K562 (cell line): Measurements from ENCODE around the gene EMC8. TPM values are rescaled to one million over a fixed set of nuclear protein-coding genes. Genes with fewer than 3 reads are reported as not detected.
A peak's percentile ranks its signal among the peaks of the same experiment; 100 is the strongest.

Experiments used
- ATAC-seq: fragments of 200-7000 bp; cut with Tn5 transposase; 3 replicates; pipeline ENCODE4 v1.9.1; 2020; ENCODE audit warnings: moderate library complexity
- BruUV-seq: library from RNA; stranded (reverse); fragments of 400-500 nt; replicated peaks from 2 replicates; lab custom pipeline; 2021; lab: Mats Ljungman, UMichigan
- CTCF ChIA-PET: fragments of 300-600 bp; formaldehyde crosslinking; extraction: SDS; loops from one replicate; lab custom pipeline; 2021; ENCODE audit warnings: low intra/inter-chr PET ratio; lab: Yijun Ruan, JAX
- POLR2A ChIA-PET: fragments of 300-600, 350-650 bp; sonication (Branson Sonifier 250); formaldehyde crosslinking; extraction: SDS; loops from one replicate; lab custom pipeline; 2021; ENCODE audit warnings: antibody characterized with exemption, inconsistent platforms; lab: Yijun Ruan, JAX
- DNase-seq, 4 experiments: peaks; one replicate each; pipeline versions ENCODE4 v3.0.0 to v3.0.0-alpha.2; 2011 to 2018; ENCODE audit warnings: low spot score in 3 of 4, mixed read lengths in 3 of 4; ENCODE audit errors: extremely low read depth in 1 of 4
- FAIRE-seq: peaks from 2 replicates; lab custom pipeline; 2011; peaks lifted over from hg19 to GRCh38; lab: Jason Lieb, UNC
- H2AFZ ChIP-seq: 2 replicates; pipeline ENCODE4 v1.6.0; 2011; ENCODE audit warnings: low read depth, low read length, control low read depth, inconsistent platforms
- H3K27ac ChIP-seq: fragments of 200-600 bp; 3 replicates; pipeline ENCODE4 v1.8.0; 2011; ENCODE audit warnings: low read depth, mild to moderate bottlenecking, control low read depth, inconsistent platforms, low read length, moderate library complexity, mixed read lengths; ENCODE audit errors: extremely low read depth
- H3K27me3 ChIP-seq, 2 experiments: fragments of 300-600 bp in 1 of 2; 2 replicates in 1 of 2; 3 replicates in 1 of 2; pipeline versions ENCODE4 v1.6.0 to v1.8.0; 2011; ENCODE audit warnings: inconsistent platforms in 2 of 2, low read length in 2 of 2, mild to moderate bottlenecking in 1 of 2, mixed read lengths in 1 of 2, moderate library complexity in 1 of 2; ENCODE audit not compliant: control insufficient read depth in 2 of 2, insufficient read depth in 2 of 2
- H3K36me3 ChIP-seq: fragments of 300-600 bp; 3 replicates; pipeline ENCODE4 v1.8.0; 2011; ENCODE audit warnings: mild to moderate bottlenecking, low read length, inconsistent platforms; ENCODE audit not compliant: control insufficient read depth, insufficient read depth
- H3K4me1 ChIP-seq, 2 experiments: fragments of 200-600 bp in 1 of 2; replicated peaks in 1 of 2; 2 replicates in 1 of 2; 3 replicates in 1 of 2; pipeline versions ENCODE4 v1.5.1 to v1.8.0; 2011; ENCODE audit warnings: inconsistent platforms in 2 of 2, low read length in 2 of 2, mild to moderate bottlenecking in 1 of 2, mixed read lengths in 1 of 2, moderate library complexity in 1 of 2; ENCODE audit not compliant: control insufficient read depth in 2 of 2, insufficient read depth in 2 of 2
- H3K4me2 ChIP-seq: 2 replicates; pipeline ENCODE4 v1.6.1; 2011; ENCODE audit warnings: low read length, control low read depth, inconsistent platforms, mixed read lengths; ENCODE audit not compliant: insufficient read depth
- H3K4me3 ChIP-seq: fragments of 200-600 bp; sonication (generic), shearing (Covaris generic); 2 replicates; pipeline ENCODE4 v1.5.1; 2016; ENCODE audit warnings: control low read depth, inconsistent platforms
- H3K79me2 ChIP-seq: fragments of 200-600 bp; 3 replicates; pipeline ENCODE4 v1.8.0; 2011; ENCODE audit warnings: low read length, inconsistent platforms; ENCODE audit not compliant: control insufficient read depth, insufficient read depth
- H3K9ac ChIP-seq, 2 experiments: 2 replicates each; pipeline versions ENCODE4 v1.6.0 to v1.6.1; 2011; ENCODE audit warnings: low read depth in 2 of 2, low read length in 2 of 2, control low read depth in 1 of 2, inconsistent platforms in 1 of 2, mild to moderate bottlenecking in 1 of 2, mixed read lengths in 1 of 2; ENCODE audit not compliant: insufficient read depth in 1 of 2
- H3K9me1 ChIP-seq: one replicate; pipeline ENCODE4 v1.6.0; 2011; ENCODE audit warnings: inconsistent platforms, mild to moderate bottlenecking, low read length, moderate library complexity; ENCODE audit not compliant: control insufficient read depth, insufficient read depth
- H3K9me3 ChIP-seq: replicated peaks from 2 replicates; pipeline ENCODE4 v1.5.1; 2011; ENCODE audit warnings: low read depth, low read length, inconsistent platforms; ENCODE audit not compliant: control insufficient read depth, insufficient read depth
- H4K20me1 ChIP-seq: replicated peaks from 2 replicates; pipeline ENCODE4 v1.6.1; 2011; ENCODE audit warnings: low read length, inconsistent platforms, mixed read lengths; ENCODE audit not compliant: control insufficient read depth, insufficient read depth
- HDAC6 ChIP-seq: IDR thresholded peaks from 2 replicates; pipeline ENCODE4 v1.6.1; 2012; ENCODE audit warnings: low read depth, mild to moderate bottlenecking, control low read depth, inconsistent platforms, low read length, moderate library complexity
- HINFP ChIP-seq: fragments of 450-650 bp; conservative IDR thresholded peaks from 2 replicates; pipeline ENCODE4 v1.6.1; 2016; ENCODE audit warnings: missing genetic modification characterization, low read depth, mild to moderate bottlenecking, control low read depth, missing compliant biosample characterization
- HMGN3 ChIP-seq: IDR thresholded peaks from 2 replicates; pipeline ENCODE4 v1.6.1; 2011; ENCODE audit warnings: borderline replicate concordance, low read depth, mild to moderate bottlenecking, mixed read lengths, low read length; ENCODE audit not compliant: insufficient read length; ENCODE audit errors: extremely low read depth
- IRF9 ChIP-seq: fragments of 450-650 bp; IDR thresholded peaks from 2 replicates; pipeline ENCODE4 v1.6.1; 2016; ENCODE audit warnings: missing biosample characterization, missing genetic modification characterization
- JUN ChIP-seq, 2 experiments: sonication (generic) in 1 of 2; formaldehyde crosslinking in 1 of 2; IDR thresholded peaks; 2 replicates each; pipeline versions ENCODE4 v1.6.1 to v1.8.0; 2012 to 2022; ENCODE audit warnings: borderline replicate concordance in 2 of 2, mild to moderate bottlenecking in 2 of 2, improper control_type of control experiment in 1 of 2, low read depth in 1 of 2, low read length in 1 of 2, missing genetic modification reagents in 1 of 2
- MAFK ChIP-seq: IDR thresholded peaks from 2 replicates; pipeline ENCODE4 v1.6.1; 2011; ENCODE audit warnings: low read length, improper control_type of control experiment
- MAZ ChIP-seq, 2 experiments: fragments of 450-650 bp in 1 of 2; sonication (generic) in 1 of 2; formaldehyde crosslinking; IDR thresholded peaks in 1 of 2; conservative IDR thresholded peaks in 1 of 2; 2 replicates each; pipeline versions ENCODE4 v1.4.0 to v1.5.0; 2020; ENCODE audit warnings: mild to moderate bottlenecking in 1 of 2, missing genetic modification reagents in 1 of 2
- MED1 ChIP-seq: sonication (generic); formaldehyde crosslinking; IDR thresholded peaks from 2 replicates; pipeline ENCODE4 v1.8.1; 2023; ENCODE audit warnings: missing genetic modification reagents, borderline replicate concordance
- NCOA1 ChIP-seq: fragments of 450-650 bp; IDR thresholded peaks from 2 replicates; pipeline ENCODE4 v1.6.1; 2016; ENCODE audit warnings: low read depth
- SMARCE1 ChIP-seq: fragments of 450-650 bp; IDR thresholded peaks from 2 replicates; pipeline ENCODE4 v1.7.1; 2016; ENCODE audit warnings: mild to moderate bottlenecking
- TFAM ChIP-seq: fragments of 250-450 bp; sonication (Bioruptor Pico); conservative IDR thresholded peaks from 2 replicates; pipeline ENCODE4 v1.5.0; 2021; ENCODE audit warnings: mild to moderate bottlenecking, moderate library complexity
- XRCC3 ChIP-seq: fragments of 450-650 bp; IDR thresholded peaks from 2 replicates; pipeline ENCODE4 v1.6.1; 2017; ENCODE audit warnings: mild to moderate bottlenecking, moderate library complexity
- ZMIZ1 ChIP-seq, 2 experiments: fragments of 150-350 bp in 1 of 2; IDR thresholded peaks; 2 replicates each; pipeline ENCODE4 v1.6.1; 2012 to 2016; ENCODE audit warnings: low read depth in 2 of 2, low read length in 2 of 2, mild to moderate bottlenecking in 1 of 2, moderate library complexity in 1 of 2
- ZNF511 ChIP-seq: sonication (generic); formaldehyde crosslinking; IDR thresholded peaks from 2 replicates; pipeline ENCODE4 v1.8.0; 2022; ENCODE audit warnings: mild to moderate bottlenecking, missing genetic modification reagents
- WGBS: fragments of 100-300 bp; shearing (Covaris generic); methylation state at CpG from one replicate; pipeline ENCODE4 v1.1.6; 2016; ENCODE audit warnings: low coverage, mixed read lengths; ENCODE audit not compliant: insufficient coverage; ENCODE audit errors: missing lambda C conversion rate; 5-methylcytosine and 5-hydroxymethylcytosine counted together
- in situ Hi-C: fragments of 300-500 bp; cut with MboI; formaldehyde crosslinking; loops from 4 replicates; pipeline ENCODE4 v1.15.0; 2018; ENCODE audit warnings: inconsistent platforms, mixed read lengths
- intact Hi-C: fragments of 100-400 bp; cut with micrococcal nuclease; formaldehyde crosslinking; loops from 2 replicates; pipeline ENCODE4 v1.14.2; 2022
- polyA plus RNA-seq, 8 experiments: library from polyadenylated mRNA; depleted of rRNA in 4 of 8; stranded (reverse) in 5 of 8; unstranded in 3 of 8; fragments of >200 nt; fragmentation: Nextera tagmentation in 2 of 8; fragmentation: Illumina TruSeq in 1 of 8; extraction: Ambion mirVana in 2 of 8; extraction: Trizol in 1 of 8; gene quantifications; 2 replicates each; pipeline versions ENCODE4 v1.2.1 to v1.2.3, GENCODE V29; 2011 to 2014; ENCODE audit warnings: inconsistent platforms in 1 of 8, missing spikeins in 1 of 8
- total RNA-seq, 7 experiments: library from RNA; depleted of rRNA in 6 of 7; stranded (reverse); fragments of >200 nt in 6 of 7; fragmentation: Illumina TruSeq in 2 of 7; extraction: Trizol in 2 of 7; gene quantifications; 2 replicates each; pipeline versions ENCODE4 v1.2.1 to v1.2.3, GENCODE V29; 2011 to 2021; ENCODE audit warnings: low replicate concordance in 1 of 7

Gene EMC8
- total and polyA plus RNA-seq, 9 of the 15 experiments (the other 6 are each of a cell fraction or from before 2014, with no cell fraction given), result 11.4 to 81.8 (median 48.6) TPM

- FAIRE-seq, result no peak
- Histone ChIP-seq H3K79me2 (no peaks in the 10 kb centered on the region), H3K4me1 (peaks cover 0 to 32% of the 10 kb centered on the region in 2 experiments; a peak in 2 of 5 replicates), H3K4me2 (no peak overlapping the region), H3K27ac (no peak overlapping the region), H4K20me1 (peaks cover 36% of the 10 kb centered on the region), H2AFZ (no peak overlapping the region), H3K9me1 (peaks cover 4% of the 10 kb centered on the region), H3K9me3 (no peaks in the 10 kb centered on the region), H3K27me3 (peaks cover 41 to 71% of the 10 kb centered on the region in 2 experiments; a peak in 4 of 5 replicates), H3K36me3 (no peaks in the 10 kb centered on the region), H3K4me3 (peak overlapping the region; percentile 19; the same call in 1 of the 2 replicates), H3K9ac (peak overlapping the region in 1 of 2 experiments; percentile 35; a peak in 2 of 4 replicates)
- 4% methylated on average over 46 of the region's 51 CpGs for WGBS
- DNase-seq, result peak in 2 of 4 experiments; percentile 33 to 39
- no TSS peak for BruUV-seq
- intact Hi-C loops (no loop called here), in situ Hi-C loops (no loop called here)
- no peak for ATAC-seq
- POLR2A ChIA-PET, result no interaction called here
- CTCF ChIA-PET, result interaction anchor here (0.6 kb wide), 1 partner anchor 10 kb away, joined by 3 read pairs; no protein-coding TSS in a partner anchor
- TF ChIP-seq JUN (IDR thresholded peaks at IDR 0.05; ENCODE audit: borderline replicate concordance, low read depth, low read length) (no peak), JUN (CRISPR knock-in tag; IDR thresholded peaks at IDR 0.05; ENCODE audit: borderline replicate concordance) (no peak), MAFK (no peak), IRF9 (tag) (no peak), SMARCE1 (no peak), ZMIZ1 (IDR thresholded peaks at IDR 0.05; ENCODE audit: low read depth in 2 of 2, low read length in 2 of 2) (no peak), HMGN3 (no peak), HINFP (tag) (no peak), TFAM (CRISPR knock-in tag) (no peak), MAZ (CRISPR knock-in tag; conservative IDR thresholded peaks at IDR 0.05 in 1 of 2, IDR thresholded peaks at IDR 0.05 in 1 of 2) (no peak), XRCC3 (no peak), NCOA1 (no peak), HDAC6 (no peak), ZNF511 (CRISPR knock-in tag) (no peak), MED1 (CRISPR knock-in tag) (no peak)
Observed at GRCh38 chr16:85750146-85750826, 49.1 kb downstream of the EMC8 start.
